ENCODE results near the gene PMEL. TPM values are rescaled to one million over a fixed set of nuclear protein-coding genes. Genes with fewer than 3 reads are reported as not detected.

Gene PMEL
- total and polyA plus RNA-seq, 2 of the 8 experiments (the other 6 are each of a cell fraction or from before 2014, with no cell fraction given): 120 to 382 TPM

- Histone ChIP-seq H3K27ac (ENCODE audit: low read depth, low read length) (no peak overlapping the region), H2BK12ac (ENCODE audit: low read depth, low read length) (0 out of 2 replicates have a peak overlapping the region, but pooled peaks have one; percentile 81), H4K20me1 (replicated peaks in 1 of 2; ENCODE audit: control insufficient read depth in 1 of 2, insufficient read depth in 2 of 2, low read length in 2 of 2) (peaks cover 3 to 4% of the 10 kb centered on the region in 2 experiments), H3K36me3 (ENCODE audit: control insufficient read depth in 2 of 4, insufficient read depth in 4 of 4, low read length in 3 of 4) (peaks cover 0 to 8% (median 0%) of the 10 kb centered on the region in 4 experiments; a peak in 2 of 8 replicates), H4K8ac (ENCODE audit: extremely low read depth, insufficient read depth, low read length) (no peak overlapping the region), H4K5ac (ENCODE audit: insufficient read length, low read depth, low read length) (no peak overlapping the region), H3K4me3 (ENCODE audit: extremely low read depth in 1 of 4, insufficient read depth in 2 of 4, low read depth in 3 of 4, low read length in 4 of 4) (no peak overlapping the region), H2BK15ac (ENCODE audit: low read length) (no peak overlapping the region), H3K4ac (replicated peaks; ENCODE audit: insufficient read length, low read depth, low read length) (no peak overlapping the region), H3K4me1 (replicated peaks in 1 of 4; ENCODE audit: control insufficient read depth in 3 of 4, insufficient read depth in 4 of 4, low read length in 3 of 4) (no peaks in the 10 kb centered on the region), H3K18ac (ENCODE audit: extremely low read depth, low read length) (no peak overlapping the region), H3K9ac (replicated peaks in 1 of 4; ENCODE audit: extremely low read depth in 1 of 4, low read depth in 3 of 4, low read length in 3 of 4) (no peak overlapping the region), H3K23me2 (ENCODE audit: low read depth, low read length) (no peaks in the 10 kb centered on the region), H3K56ac (replicated peaks; ENCODE audit: insufficient read length, low read depth, low read length) (no peak overlapping the region), H2BK20ac (ENCODE audit: low read length) (no peak overlapping the region), H3K23ac (ENCODE audit: insufficient read length) (no peak overlapping the region), H2BK120ac (replicated peaks; ENCODE audit: low read depth, low read length) (no peak overlapping the region), H2AFZ (ENCODE audit: low read length) (no peak overlapping the region), H2AK5ac (ENCODE audit: low read depth, low read length) (no peak overlapping the region), H4K91ac (replicated peaks; ENCODE audit: insufficient read length, low read length) (no peak overlapping the region), H3K9me3 (ENCODE audit: insufficient read depth in 2 of 2, low read depth in 1 of 2, low read length in 1 of 2) (no peaks in the 10 kb centered on the region), H3K79me2 (ENCODE audit: control insufficient read depth in 1 of 2, insufficient read depth in 2 of 2, low read length in 2 of 2) (peaks cover 0 to 13% of the 10 kb centered on the region in 2 experiments; a peak in 2 of 4 replicates), H3K27me3 (replicated peaks in 1 of 4; ENCODE audit: control insufficient read depth in 3 of 4, extremely low read depth in 1 of 4, insufficient read depth in 3 of 4, low read length in 3 of 4) (no peaks in the 10 kb centered on the region), H2BK5ac (ENCODE audit: low read depth, low read length) (no peak overlapping the region), H3K4me2 (ENCODE audit: insufficient read depth in 1 of 2, low read depth in 2 of 2, low read length in 2 of 2) (no peak overlapping the region), H3K14ac (ENCODE audit: insufficient read length) (no peak overlapping the region), H3K79me1 (ENCODE audit: low read depth, low read length) (no peaks in the 10 kb centered on the region; the same call in 1 of the 2 replicates)
- POLR2A ChIA-PET (ENCODE audit: partially characterized antibody): no interaction called here
- CTCF ChIA-PET (ENCODE audit: partially characterized antibody): interaction anchor here (2.2 kb wide), 1 partner anchor 21 kb away, joined by 5 read pairs; no protein-coding TSS in a partner anchor
- DNase-seq (ENCODE audit: low read depth in 1 of 2, low spot score in 2 of 2) (no peak), FAIRE-seq (no peak)
- 91% methylated on average over 8 of the region's 8 CpGs; no CpG with 5 or more reads in 1 of the 2 experiments for WGBS, 2 experiments (ENCODE audit: extremely low coverage in 1 of 2, insufficient coverage in 1 of 2, insufficient read length in 1 of 2, insufficient replicate concordance in 2 of 2, low coverage in 1 of 2, low lambda C conversion rate in 2 of 2, missing lambda C conversion rate in 1 of 2)
- TF ChIP-seq SRF (IDR thresholded peaks at IDR 0.05; ENCODE audit: low read depth, low read length) (no peak), JUN (IDR thresholded peaks at IDR 0.05; ENCODE audit: low read depth, low read length) (no peak), BCL11A (IDR thresholded peaks at IDR 0.05; ENCODE audit: low read depth in 2 of 2, low read length in 2 of 2) (no peak), RNF2 (IDR thresholded peaks at IDR 0.05; ENCODE audit: borderline replicate concordance, low read depth, low read length, missing control alignments, poor library complexity, severe bottlenecking) (no peak), TAF1 (IDR thresholded peaks at IDR 0.05; ENCODE audit: low read depth, low read length) (no peak), CTBP2 (IDR thresholded peaks at IDR 0.05; ENCODE audit: borderline replicate concordance, insufficient read depth, insufficient read length, low read length) (no peak), HDAC2 (IDR thresholded peaks at IDR 0.05; ENCODE audit: borderline replicate concordance in 1 of 2, low read depth in 2 of 2, low read length in 2 of 2) (no peak), HDAC6 (IDR thresholded peaks at IDR 0.05; ENCODE audit: low read depth, low read length) (no peak), USF2 (IDR thresholded peaks at IDR 0.05; ENCODE audit: low read length) (no peak), TAF7 (optimal IDR thresholded peaks at IDR 0.05; ENCODE audit: borderline replicate concordance, low read depth, low read length) (no peak)
Measured at GRCh38 chr12:55908726-55909512, 56.9 kb downstream of the PMEL start.

All from H1 (cell line).